Activated T-cell treated with anti-CD3 and anti-CD28 coated beads, Interleukin-2, amount 50 U/mL, for 24 hours (primary cell): ENCODE results near the gene POLR1C.
"Not testable (repeated sequence)": the region's sequence is repeated elsewhere in the genome, so short reads cannot be mapped to it uniquely, and the experiment has no call there.

Source experiments
- DNase-seq: peaks from one replicate; pipeline ENCODE4 v3.0.0-alpha.2; 2020
- H3K27ac Mint-ChIP-seq: 2 replicates; pipeline ENCODE4 v1.8.0; 2020; ENCODE audit warnings: mild to moderate bottlenecking, mixed read lengths
- H3K27me3 Mint-ChIP-seq: 2 replicates; pipeline ENCODE4 v1.8.0; 2020; ENCODE audit warnings: mixed read lengths
- H3K36me3 Mint-ChIP-seq: 2 replicates; pipeline ENCODE4 v1.8.0; 2020; ENCODE audit warnings: low read depth, mixed read lengths
- H3K4me1 Mint-ChIP-seq: 2 replicates; pipeline ENCODE4 v1.8.0; 2020; ENCODE audit warnings: low read depth, mixed read lengths
- H3K4me3 Mint-ChIP-seq: 2 replicates; pipeline ENCODE4 v1.8.0; 2020; ENCODE audit warnings: mild to moderate bottlenecking, moderate library complexity, mixed read lengths
- H3K9me3 Mint-ChIP-seq: 2 replicates; pipeline ENCODE4 v1.8.0; 2020; ENCODE audit warnings: mixed read lengths

POLR1C gene

GRCh38 chr6:43510827-43511163 is 6.1 kb upstream of the POLR1C start:
- H3K9me3 Mint-ChIP-seq, result no peaks in the 10 kb centered on the region
- H3K4me3 Mint-ChIP-seq, result peak overlapping the region; percentile 70
- H3K27ac Mint-ChIP-seq, result no peak overlapping the region
- H3K27me3 Mint-ChIP-seq, result peaks cover 20% of the 10 kb centered on the region
- DNase-seq, result no peak
- peaks cover 44% of the 10 kb centered on the region for H3K4me1 Mint-ChIP-seq
- H3K36me3 Mint-ChIP-seq, result peaks cover 54% of the 10 kb centered on the region

GRCh38 chr6:43511824-43512415 is 5.0 kb upstream of the POLR1C start:
- Mint-ChIP-seq H3K9me3 (no peaks in the 10 kb centered on the region), H3K4me1 (peaks cover 42% of the 10 kb centered on the region), H3K36me3 (peaks cover 48% of the 10 kb centered on the region), H3K27me3 (peaks cover 20% of the 10 kb centered on the region), H3K27ac (no peak overlapping the region), H3K4me3 (no peak overlapping the region)
- DNase-seq, result no peak

DNA sequence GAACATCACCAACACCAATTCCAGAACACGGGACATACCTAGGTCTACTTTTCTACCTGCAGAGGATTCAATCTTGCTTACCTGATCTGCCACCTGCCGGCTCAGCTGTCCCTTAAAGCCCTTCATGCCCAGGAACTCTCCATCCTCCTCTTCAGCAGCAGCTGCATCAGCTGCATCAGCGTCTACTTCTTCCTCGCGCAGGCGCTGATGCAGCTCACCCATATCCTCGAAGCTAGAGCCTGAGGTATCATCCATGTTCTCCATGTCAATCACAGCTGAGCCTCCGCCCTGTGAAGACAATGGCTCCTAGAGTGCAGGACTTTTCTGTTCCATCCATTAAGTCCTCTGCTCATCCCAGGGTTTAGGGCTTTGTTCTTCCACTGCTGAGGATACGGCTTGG is 1.1 kb upstream of the POLR1C start:
- H3K27ac Mint-ChIP-seq, result no peak overlapping the region

DNA sequence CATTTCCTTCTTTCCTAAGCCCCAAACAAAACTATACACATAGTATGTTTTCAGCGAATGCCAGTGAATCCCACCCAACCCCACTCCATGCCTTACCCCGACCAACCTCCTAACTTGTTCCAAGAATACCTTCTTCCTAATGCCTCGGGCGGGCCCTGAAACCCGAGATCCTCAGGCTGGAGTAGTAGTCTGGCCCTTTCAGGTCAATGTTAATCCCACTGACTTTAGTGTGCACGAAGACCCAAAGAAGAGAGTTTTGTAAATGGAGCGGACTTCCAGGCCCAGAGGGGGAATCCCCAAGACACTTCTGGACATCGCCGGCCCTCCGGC is 557 bp upstream of the POLR1C start:
- peaks cover 43% of the 10 kb centered on the region for H3K36me3 Mint-ChIP-seq
- no peaks in the 10 kb centered on the region for H3K9me3 Mint-ChIP-seq
- no peak overlapping the region for H3K27ac Mint-ChIP-seq

More for the DNA sequence above, 1.1 kb upstream of the POLR1C start:
- Mint-ChIP-seq H3K4me3 (no peak overlapping the region), H3K27me3 (no peaks in the 10 kb centered on the region), H3K4me1 (peaks cover 31% of the 10 kb centered on the region), H3K9me3 (no peaks in the 10 kb centered on the region), H3K36me3 (peaks cover 47% of the 10 kb centered on the region)
- DNase-seq, result no peak

DNA sequence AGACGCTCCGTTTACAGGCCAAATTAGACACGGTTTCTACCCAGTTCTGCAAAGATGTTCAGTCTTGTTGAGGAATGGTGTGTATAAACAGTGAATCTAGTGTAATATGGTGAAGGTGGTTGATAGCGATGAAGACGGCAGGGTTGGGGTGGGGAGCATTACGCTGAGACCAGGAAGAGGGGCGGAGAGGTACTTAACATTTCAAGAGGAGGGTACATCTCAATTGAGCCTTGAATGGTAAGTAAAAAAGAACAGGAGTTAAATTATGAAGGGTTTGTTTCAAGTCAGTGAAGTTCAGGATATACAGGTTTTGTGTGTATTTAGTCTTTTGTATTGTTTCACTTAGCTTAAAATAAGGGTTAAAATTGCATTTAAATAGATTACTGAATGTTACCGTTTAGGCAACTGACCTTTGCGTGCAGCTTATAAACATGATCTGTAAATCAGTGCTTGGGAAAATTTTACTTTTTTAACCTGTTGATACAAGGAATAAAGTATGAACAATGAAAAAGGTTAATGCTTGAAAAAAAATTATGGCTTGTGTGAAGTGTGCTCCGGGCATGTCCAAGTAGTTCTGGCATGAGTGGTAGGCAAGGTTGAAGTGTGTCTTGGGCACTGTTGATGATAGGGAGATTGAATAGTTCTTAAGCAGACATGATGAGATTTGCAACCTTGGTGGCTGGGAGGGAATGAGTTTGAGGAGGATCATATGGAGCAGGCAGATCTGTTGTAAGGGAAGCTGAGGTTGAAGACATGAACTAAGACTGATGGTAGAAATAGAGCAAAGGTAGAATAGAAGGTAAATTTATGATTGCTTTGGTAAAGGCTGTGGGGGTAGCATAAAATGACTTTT is 842 bp downstream of the POLR1C start:
- Mint-ChIP-seq H3K9me3 (no peaks in the 10 kb centered on the region), H3K4me3 (no peak overlapping the region), H3K4me1 (peaks cover 29% of the 10 kb centered on the region), H3K36me3 (peaks cover 29% of the 10 kb centered on the region), H3K27me3 (no peaks in the 10 kb centered on the region), H3K27ac (no peak overlapping the region)
- no peak for DNase-seq

More for the DNA sequence above, 557 bp upstream of the POLR1C start:
- no peaks in the 10 kb centered on the region for H3K27me3 Mint-ChIP-seq
- DNase-seq, result no peak
- peaks cover 31% of the 10 kb centered on the region for H3K4me1 Mint-ChIP-seq
- no peak overlapping the region for H3K4me3 Mint-ChIP-seq

DNA sequence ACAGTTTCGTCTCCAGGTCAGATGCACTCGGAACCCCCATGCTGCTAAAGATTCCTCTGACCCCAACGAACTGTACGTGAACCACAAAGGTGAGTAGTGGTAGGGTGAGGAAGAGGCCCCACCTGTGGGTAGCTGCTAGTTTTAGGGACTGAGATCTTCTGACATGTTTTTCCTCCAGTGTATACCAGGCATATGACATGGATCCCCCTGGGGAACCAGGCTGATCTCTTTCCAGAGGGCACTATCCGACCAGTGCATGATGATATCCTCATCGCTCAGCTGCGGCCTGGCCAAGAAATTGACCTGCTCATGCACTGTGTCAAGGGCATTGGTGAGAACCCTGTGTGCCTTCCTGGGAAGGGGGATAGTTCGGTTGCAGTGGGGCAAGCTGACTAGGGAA is 3.2 kb downstream of the POLR1C start:
- no peaks in the 10 kb centered on the region for H3K27me3 Mint-ChIP-seq
- no peaks in the 10 kb centered on the region for H3K9me3 Mint-ChIP-seq
- H3K4me3 Mint-ChIP-seq, result no peak overlapping the region
- DNase-seq, result no peak
- peak overlapping the region; percentile 82 for H3K27ac Mint-ChIP-seq
- peaks cover 15% of the 10 kb centered on the region for H3K4me1 Mint-ChIP-seq
- peaks cover 9% of the 10 kb centered on the region for H3K36me3 Mint-ChIP-seq

GRCh38 chr6:43521836-43522235 is 4.9 kb downstream of the POLR1C start:
- Mint-ChIP-seq H3K36me3 (no peaks in the 10 kb centered on the region), H3K9me3 (no peaks in the 10 kb centered on the region)
- DNase-seq, result no peak

DNA sequence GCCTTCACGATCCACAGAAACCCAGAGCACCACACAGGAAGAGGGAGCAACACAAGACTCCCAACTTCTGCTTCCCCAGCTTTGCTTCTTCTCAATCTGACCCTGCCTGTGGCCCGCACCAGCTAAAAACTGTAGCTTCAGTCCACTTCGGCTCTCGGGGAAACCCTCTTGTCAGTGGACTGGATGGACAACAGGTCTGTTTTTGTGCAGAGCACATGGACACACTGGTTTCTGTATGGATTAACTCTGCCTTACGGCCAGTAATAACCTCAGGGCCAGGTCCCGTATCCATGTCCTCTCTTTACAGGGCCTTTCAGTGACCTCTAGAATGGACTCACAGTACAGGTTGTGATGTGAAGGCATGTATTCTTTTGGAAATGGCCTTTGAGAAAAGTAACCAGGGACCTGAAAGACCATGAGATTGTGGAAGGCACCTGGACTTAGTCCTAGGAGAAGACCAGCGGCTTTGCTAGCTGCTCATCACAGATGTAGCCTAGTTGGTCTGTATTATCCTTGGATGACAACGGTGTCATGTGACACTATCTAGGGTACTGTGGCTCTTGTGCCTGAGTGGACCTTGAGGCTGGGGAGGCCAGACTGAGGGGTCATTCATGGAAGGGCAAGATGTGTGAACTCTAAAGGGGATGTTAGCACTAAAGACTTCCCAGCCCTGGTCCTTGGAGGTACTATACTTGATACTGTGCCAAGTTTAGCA is 5.8 kb downstream of the POLR1C start:
- no peaks in the 10 kb centered on the region for H3K36me3 Mint-ChIP-seq
- no peak overlapping the region for H3K4me3 Mint-ChIP-seq
- H3K27me3 Mint-ChIP-seq, result no peaks in the 10 kb centered on the region
- H3K27ac Mint-ChIP-seq, result peak overlapping the region; percentile 82
- peaks cover 2% of the 10 kb centered on the region for H3K4me1 Mint-ChIP-seq
- DNase-seq, result no peak
- H3K9me3 Mint-ChIP-seq, result no peaks in the 10 kb centered on the region

More at GRCh38 chr6:43521836-43522235, 4.9 kb downstream of the POLR1C start:
- peaks cover 2% of the 10 kb centered on the region for H3K4me1 Mint-ChIP-seq
- H3K27me3 Mint-ChIP-seq, result no peaks in the 10 kb centered on the region
- H3K27ac Mint-ChIP-seq, result peak overlapping the region; percentile 82
- no peak overlapping the region for H3K4me3 Mint-ChIP-seq

DNA sequence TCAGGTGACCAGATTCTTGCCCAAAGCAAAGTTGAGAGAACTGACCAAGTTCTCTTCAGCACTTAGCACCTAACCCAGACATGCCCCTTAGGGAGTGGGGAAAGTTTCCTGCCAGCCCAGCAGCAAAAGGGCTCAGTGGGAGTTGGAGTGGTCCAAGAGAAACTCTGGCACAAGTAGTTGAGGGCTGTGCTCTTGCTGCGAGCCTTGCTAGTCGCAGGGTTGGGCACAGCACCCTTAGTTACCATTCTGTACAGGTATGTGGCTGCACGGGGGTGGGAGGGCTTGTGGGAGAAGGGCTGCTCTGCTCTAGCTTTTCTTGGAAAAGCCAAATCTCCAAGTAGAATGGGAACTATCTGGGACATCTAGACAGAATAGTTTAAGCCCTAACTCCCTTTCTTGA is 6.4 kb downstream of the POLR1C start:
- Mint-ChIP-seq H3K4me1 (peaks cover 2% of the 10 kb centered on the region), H3K4me3 (no peak overlapping the region), H3K9me3 (no peaks in the 10 kb centered on the region), H3K27me3 (no peaks in the 10 kb centered on the region), H3K27ac (peak overlapping the region; percentile 59), H3K36me3 (no peaks in the 10 kb centered on the region)
- no peak for DNase-seq

GRCh38 chr6:43524483-43524961 is 7.6 kb downstream of the POLR1C start:
- no peak overlapping the region for H3K4me3 Mint-ChIP-seq
- H3K9me3 Mint-ChIP-seq, result no peaks in the 10 kb centered on the region
- H3K4me1 Mint-ChIP-seq, result peaks cover 2% of the 10 kb centered on the region
- H3K27ac Mint-ChIP-seq, result peak overlapping the region; percentile 39
- H3K36me3 Mint-ChIP-seq, result peaks cover 3% of the 10 kb centered on the region
- no peaks in the 10 kb centered on the region for H3K27me3 Mint-ChIP-seq
- DNase-seq, result no peak

DNA sequence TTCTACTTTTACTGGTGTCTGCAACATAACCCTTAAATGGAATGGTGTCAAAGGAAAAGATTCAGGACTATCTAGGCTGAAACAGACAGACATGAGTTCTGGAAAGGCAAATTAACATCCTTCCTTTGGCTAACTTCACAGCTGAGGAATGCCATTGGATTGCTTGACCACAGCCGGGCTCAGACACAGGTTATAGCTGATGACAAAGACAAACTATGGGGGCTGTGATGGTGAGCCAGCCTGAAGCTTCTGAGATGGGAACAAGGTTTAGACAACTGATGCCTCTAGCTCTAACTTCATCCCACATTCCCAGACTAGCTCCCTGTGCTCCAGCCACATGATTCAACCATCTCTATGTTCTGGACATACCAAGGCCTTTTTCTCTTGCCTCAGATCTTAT is 15.3 kb downstream of the POLR1C start:
- Mint-ChIP-seq H3K9me3 (no peaks in the 10 kb centered on the region), H3K27ac (peak overlapping the region; percentile 24), H3K36me3 (peaks cover 79% of the 10 kb centered on the region), H3K4me3 (no peak overlapping the region), H3K4me1 (no peaks in the 10 kb centered on the region), H3K27me3 (no peaks in the 10 kb centered on the region)
- no peak for DNase-seq

GRCh38 chr6:43538986-43539385 is 22.1 kb downstream of the POLR1C start:
- DNase-seq, H3K27me3 Mint-ChIP-seq, H3K27ac Mint-ChIP-seq, H3K4me1 Mint-ChIP-seq, H3K4me3 Mint-ChIP-seq, H3K9me3 Mint-ChIP-seq: not testable (repeated sequence)
- peaks cover 91% of the 10 kb centered on the region for H3K36me3 Mint-ChIP-seq

GRCh38 chr6:43539409-43539808 is 22.5 kb downstream of the POLR1C start:
- H3K27me3 Mint-ChIP-seq, DNase-seq, H3K27ac Mint-ChIP-seq, H3K9me3 Mint-ChIP-seq, H3K4me3 Mint-ChIP-seq, H3K4me1 Mint-ChIP-seq: not testable (repeated sequence)
- H3K36me3 Mint-ChIP-seq, result peaks cover 90% of the 10 kb centered on the region

GRCh38 chr6:43540507-43540906 is 23.6 kb downstream of the POLR1C start:
- H3K4me3 Mint-ChIP-seq, result no peak overlapping the region
- H3K36me3 Mint-ChIP-seq, result peaks cover 88% of the 10 kb centered on the region

More at GRCh38 chr6:43540507-43540906, 23.6 kb downstream of the POLR1C start:
- Mint-ChIP-seq H3K9me3 (no peaks in the 10 kb centered on the region), H3K4me1 (no peaks in the 10 kb centered on the region), H3K27me3 (no peaks in the 10 kb centered on the region), H3K27ac (no peak overlapping the region)
- DNase-seq, result no peak
